Measurements from ENCODE around the gene PIGT.

- no peak for TF ChIP-seq CTCF (IDR thresholded peaks at IDR 0.05)
- no peak for TF ChIP-seq POLR2A (IDR thresholded peaks at IDR 0.05)
Measured at GRCh38 chr20:45433976-45434375, 18.0 kb downstream of the PIGT start.

Measured in testis (tissue), 2 donors.